ENCODE measurements around the gene PDCD2. TPM values are rescaled to one million over a fixed set of nuclear protein-coding genes. Genes with fewer than 3 reads are reported as not detected.

PDCD2 gene
- total and polyA plus RNA-seq, 9 of the 15 experiments (the other 6 are each of a cell fraction or from before 2014, with no cell fraction given): 67.3 to 430 (median 318) TPM

GRCh38 chr6:170584181-170584953 lies at the start of gene PDCD2 (continued):
- TF ChIP-seq HNRNPUL1 (IDR thresholded peaks at IDR 0.05; ENCODE audit: low read length) (no peak), ZBTB7A (IDR thresholded peaks at IDR 0.05; ENCODE audit: borderline replicate concordance, control insufficient read depth, low read depth, low read length) (peak; percentile 67; the same call in 1 of the 2 replicates), FOS (IDR thresholded peaks at IDR 0.05; ENCODE audit: extremely low read depth, insufficient read length) (no peak), SRSF1 (IDR thresholded peaks at IDR 0.05; ENCODE audit: low read depth, low read length) (0 out of 2 replicates have a peak, but pooled peaks have one; percentile 80), ZNF12 (CRISPR knock-in tag; IDR thresholded peaks at IDR 0.05) (no peak), PBX2 (CRISPR knock-in tag; IDR thresholded peaks at IDR 0.05; ENCODE audit: low read depth) (no peak), PBX2 (tag; conservative IDR thresholded peaks at IDR 0.05; ENCODE audit: low read depth) (no peak), ZNF184 (CRISPR knock-in tag; IDR thresholded peaks at IDR 0.05) (no peak), ARID1B (IDR thresholded peaks at IDR 0.05) (0 out of 2 replicates have a peak, but pooled peaks have one; percentile 25), ARID3B (CRISPR knock-in tag; IDR thresholded peaks at IDR 0.05; ENCODE audit: borderline replicate concordance) (peak; percentile 84; the same call in 1 of the 2 replicates), ZNF79 (CRISPR knock-in tag; IDR thresholded peaks at IDR 0.05; ENCODE audit: low read depth) (no peak), TGIF2 (CRISPR knock-in tag; IDR thresholded peaks at IDR 0.05) (no peak), TARDBP (IDR thresholded peaks at IDR 0.05) (peak; percentile 87), PHF20 (IDR thresholded peaks at IDR 0.05; ENCODE audit: partially characterized antibody) (peak; percentile 82), TCFL5 (CRISPR knock-in tag; conservative IDR thresholded peaks at IDR 0.05) (no peak)

Measured in K562 (cell line).